Islet precursor cell (in vitro differentiated cells): ENCODE data around the gene ZMIZ2.
"Not testable (repeated sequence)": the region's sequence is repeated elsewhere in the genome, so short reads cannot be mapped to it uniquely, and the experiment has no call there.

Experiments used
- DNase-seq: peaks from one replicate; pipeline ENCODE4 v3.0.0-alpha.2; 2018

The ZMIZ2 gene

DNA sequence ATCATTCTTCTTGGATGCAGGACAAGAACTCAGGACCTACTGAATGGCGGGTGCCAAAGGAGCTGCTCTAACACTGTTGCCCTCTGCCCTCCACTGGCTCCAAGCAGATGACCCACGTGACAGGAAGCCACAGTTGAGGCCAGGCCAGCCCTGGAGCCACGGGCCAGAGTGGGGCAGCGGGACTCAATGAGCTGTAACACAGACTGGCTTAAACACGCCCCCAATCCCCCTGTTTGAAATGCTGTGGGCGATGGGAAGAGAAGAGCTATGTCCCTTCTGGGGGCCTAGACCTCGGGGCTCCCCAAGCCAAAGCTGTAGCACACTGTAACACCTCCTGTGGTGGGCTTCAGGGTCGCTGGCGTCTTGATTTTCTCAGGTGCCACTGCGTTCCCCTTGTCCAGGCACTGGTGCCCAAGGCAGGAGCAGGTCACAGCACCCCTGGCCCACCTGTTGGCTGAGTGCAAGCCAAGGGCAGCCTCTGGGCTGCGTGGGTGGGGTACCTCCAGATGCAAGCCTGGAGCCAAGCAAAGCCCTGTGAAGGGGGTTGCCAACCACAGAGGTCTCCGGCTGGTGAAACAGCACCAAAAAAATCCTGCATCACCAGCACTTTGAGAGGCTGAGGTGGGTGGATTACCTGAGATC lies 18.6 kb upstream of the ZMIZ2 start:
- no peak for DNase-seq

DNA sequence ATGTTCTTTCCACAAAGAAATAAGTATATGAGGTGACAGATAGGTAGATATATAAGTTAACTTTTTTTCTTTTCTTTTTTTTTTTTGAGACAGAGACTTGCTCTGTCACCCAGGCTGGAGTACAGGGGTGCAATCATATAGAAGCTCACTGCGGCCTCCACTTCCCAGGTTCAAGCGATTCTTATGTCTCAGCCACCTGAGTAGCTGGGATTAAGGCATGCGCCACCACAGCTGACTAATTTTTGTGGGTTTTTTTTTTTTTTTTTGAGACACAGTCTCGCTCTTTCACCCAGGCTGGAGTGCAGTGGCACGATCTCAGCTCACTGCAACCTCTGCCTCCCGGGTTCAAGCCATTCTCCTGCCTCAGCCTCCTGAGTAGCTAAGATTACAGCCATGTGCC lies 15.7 kb upstream of the ZMIZ2 start:
- not testable (repeated sequence) for DNase-seq

- DNase-seq, result no peak
Measured at GRCh38 chr7:44733708-44734481, 14.8 kb upstream of the ZMIZ2 start.

GRCh38 chr7:44735403-44736165 lies 13.1 kb upstream of the ZMIZ2 start:
- DNase-seq, result no peak

DNA sequence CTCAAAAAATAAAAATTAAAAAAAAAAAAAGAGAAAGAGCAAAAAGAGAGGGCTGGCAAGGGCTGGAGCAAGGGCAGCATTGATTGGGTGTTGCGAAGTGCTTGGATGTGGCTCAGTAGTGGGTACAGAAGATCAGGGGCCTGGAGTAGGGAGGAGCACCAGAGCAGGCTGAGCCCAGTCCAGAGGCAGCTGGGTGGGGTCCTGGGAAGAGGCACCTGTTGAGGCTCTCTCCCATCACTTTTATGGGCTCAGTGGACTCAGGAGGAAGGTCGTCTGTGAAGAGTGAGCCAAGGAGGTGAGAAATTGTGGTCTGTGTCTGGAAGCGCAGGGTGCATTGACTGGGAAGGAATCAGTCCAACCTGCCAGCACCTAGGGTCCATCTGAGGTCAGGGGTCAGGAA lies 11.8 kb upstream of the ZMIZ2 start:
- no peak for DNase-seq

DNA sequence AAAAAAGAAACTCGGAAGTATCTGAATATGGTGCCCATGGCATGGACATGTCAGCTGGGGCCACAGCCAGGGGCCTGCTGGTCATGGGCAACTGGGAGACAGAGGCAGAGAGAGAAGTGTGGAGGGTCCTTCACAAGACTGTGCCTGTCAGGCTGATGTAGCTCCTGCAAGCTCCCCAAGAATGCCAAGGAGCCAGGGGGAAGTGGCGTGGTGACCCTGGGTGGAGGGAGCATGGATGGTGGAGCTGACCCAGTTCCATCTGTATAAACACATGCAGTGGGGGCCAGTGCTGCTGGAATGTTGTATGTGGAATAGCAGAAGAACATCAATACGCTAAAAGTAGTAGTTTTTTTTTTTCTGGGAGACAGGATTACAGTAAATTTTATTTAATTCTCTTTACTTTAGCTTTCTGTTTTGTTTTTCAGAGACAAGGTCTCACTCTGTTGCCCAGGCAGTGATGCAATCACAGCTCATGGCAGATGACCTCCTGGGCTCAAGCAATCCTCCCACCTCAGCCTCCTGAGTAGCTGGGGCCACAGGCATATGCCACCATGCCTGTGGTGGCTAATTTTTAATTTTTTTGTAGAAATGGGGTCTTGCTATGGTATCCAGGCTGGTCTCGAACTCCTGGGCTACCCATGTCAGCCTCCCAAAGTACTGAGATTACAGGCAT lies 10.5 kb upstream of the ZMIZ2 start:
- DNase-seq, result no peak

DNA sequence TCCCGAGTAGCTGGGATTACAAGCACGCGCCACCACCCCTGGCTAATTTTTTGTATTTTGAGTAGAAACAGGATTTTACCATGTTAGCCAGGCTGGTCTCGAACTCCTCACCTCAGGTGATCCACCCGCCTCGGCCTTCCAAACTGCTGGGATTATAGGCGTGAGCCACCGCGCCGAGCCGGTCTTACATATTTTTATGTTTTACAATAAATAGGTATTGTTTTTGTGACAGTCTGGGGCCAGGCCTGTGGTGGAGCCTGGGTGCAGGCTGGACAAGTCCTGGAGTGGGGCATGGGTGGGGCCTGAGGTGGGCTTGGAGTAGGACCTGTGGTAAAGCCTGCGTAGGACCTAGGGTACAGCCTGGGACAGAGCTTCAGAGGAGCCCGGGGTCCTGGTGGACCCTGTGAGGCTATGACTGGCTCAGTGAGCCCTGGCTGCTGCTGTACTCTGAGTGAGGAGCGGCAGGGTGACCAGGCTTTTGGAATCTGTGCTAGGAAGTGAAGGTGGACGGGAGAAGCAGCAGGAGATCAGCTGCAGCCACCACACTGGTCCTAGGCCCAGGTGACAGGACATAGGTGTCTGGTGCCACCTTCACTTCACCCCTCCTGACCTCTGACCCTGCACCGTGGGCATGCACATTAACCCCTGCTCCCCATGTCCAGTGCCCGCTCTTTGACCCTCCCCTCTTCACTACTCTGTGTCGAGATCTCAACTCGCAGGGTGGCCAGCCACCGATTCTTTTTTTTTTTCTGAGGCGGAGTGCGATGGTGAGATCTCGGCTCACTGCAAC lies 9.6 kb upstream of the ZMIZ2 start:
- DNase-seq, result no peak

GRCh38 chr7:44740055-44740454 lies 8.6 kb upstream of the ZMIZ2 start:
- no peak for DNase-seq

DNA sequence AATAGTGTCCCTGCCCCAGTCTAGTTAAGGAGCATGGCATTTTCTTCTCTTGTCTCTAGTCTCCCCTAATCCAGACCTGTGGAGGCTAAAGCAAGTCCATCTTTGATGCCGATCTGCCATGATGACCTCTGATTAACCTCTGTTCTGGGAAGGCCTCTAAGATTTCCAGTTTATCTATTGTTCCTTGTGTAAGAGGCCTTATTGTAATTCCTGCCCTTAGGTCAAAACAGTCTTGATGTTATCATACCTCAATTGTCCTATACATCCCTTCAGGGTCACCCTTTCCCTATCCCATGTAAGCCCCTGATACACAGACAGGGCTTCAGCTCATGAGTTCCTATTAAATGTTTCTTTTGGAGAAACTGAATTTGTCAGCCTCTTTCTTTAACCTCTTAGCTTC lies 4.9 kb upstream of the ZMIZ2 start:
- no peak for DNase-seq

GRCh38 chr7:44748948-44749731 lies 493 bp downstream of the ZMIZ2 start:
- no peak for DNase-seq

DNA sequence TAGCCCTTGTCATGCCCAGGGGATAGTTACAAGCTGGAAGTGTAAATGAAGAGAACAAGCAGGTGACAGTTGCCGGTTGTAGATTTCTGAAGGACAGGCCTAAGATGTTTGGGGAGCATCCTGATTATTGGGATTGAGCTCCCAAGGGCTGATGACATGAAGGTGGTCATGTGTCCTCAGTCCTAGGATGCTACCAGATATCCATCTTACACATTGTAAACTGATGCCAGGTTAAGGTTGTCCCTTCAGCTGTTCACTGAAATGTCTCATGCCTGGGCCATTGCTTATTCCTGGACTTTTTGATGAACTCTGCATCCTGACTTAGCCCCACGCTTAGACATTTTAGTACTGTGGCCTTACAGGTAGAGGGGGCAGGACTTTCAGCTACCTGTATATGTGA lies 1.3 kb downstream of the ZMIZ2 start:
- DNase-seq, result no peak

DNA sequence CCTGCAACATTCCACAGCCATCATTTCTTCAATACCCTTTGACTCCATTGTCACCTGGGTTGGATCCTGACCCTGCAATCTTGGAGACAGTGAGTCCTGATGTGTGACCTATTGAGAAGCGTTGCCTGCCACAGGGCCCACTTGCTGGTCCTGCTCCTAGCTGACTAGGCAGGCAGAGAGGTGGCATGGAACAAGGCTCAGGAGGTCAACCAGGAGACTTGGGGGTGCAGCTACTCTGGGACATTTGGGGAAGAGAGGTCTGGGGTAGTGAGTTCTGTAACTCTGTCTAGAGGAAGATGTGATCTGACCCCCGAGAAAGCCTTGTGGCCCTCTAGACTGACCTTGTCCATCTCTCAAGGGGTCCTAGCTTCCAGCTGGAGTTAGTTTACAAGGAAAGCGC lies 1.8 kb downstream of the ZMIZ2 start:
- DNase-seq, result no peak

GRCh38 chr7:44750921-44751571 lies 2.4 kb downstream of the ZMIZ2 start:
- no peak for DNase-seq

- DNase-seq, result no peak
Measured at GRCh38 chr7:44752822-44753221, 4.2 kb downstream of the ZMIZ2 start.

GRCh38 chr7:44754802-44755697 lies 6.4 kb downstream of the ZMIZ2 start:
- DNase-seq, result no peak

GRCh38 chr7:44755698-44756627 lies 7.3 kb downstream of the ZMIZ2 start:
- no peak for DNase-seq

DNA sequence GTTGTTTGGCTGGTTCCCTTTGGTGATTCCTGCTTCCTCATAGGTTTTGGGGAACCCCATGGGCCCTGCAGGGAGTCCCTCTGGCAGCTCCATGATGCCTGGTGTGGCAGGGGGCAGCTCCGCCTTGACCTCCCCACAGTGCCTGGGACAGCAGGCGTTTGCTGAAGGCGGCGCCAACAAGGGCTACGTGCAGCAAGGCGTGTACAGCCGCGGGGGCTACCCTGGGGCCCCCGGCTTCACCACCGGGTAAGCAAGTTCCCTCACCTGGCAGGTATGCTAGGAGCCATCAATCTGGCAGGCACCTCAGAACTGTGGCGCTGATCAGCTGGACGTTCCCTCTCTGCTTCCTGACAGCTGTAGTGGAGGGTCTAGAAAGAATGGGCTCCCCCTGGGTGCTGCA lies 8.3 kb downstream of the ZMIZ2 start:
- DNase-seq, result no peak

- DNase-seq, result no peak
Measured at GRCh38 chr7:44757311-44757710, 8.7 kb downstream of the ZMIZ2 start.

GRCh38 chr7:44757739-44758138 lies 9.1 kb downstream of the ZMIZ2 start:
- DNase-seq, result no peak
